ENCODE data around the gene AGXT.

Gene AGXT

GRCh38 chr2:240865391-240865790, 3.2 kb upstream of the AGXT start:
- DNase-seq (ENCODE audit: low read depth, low spot score) = no peak
- H3K27ac ChIP-seq = no peak overlapping the region

DNA sequence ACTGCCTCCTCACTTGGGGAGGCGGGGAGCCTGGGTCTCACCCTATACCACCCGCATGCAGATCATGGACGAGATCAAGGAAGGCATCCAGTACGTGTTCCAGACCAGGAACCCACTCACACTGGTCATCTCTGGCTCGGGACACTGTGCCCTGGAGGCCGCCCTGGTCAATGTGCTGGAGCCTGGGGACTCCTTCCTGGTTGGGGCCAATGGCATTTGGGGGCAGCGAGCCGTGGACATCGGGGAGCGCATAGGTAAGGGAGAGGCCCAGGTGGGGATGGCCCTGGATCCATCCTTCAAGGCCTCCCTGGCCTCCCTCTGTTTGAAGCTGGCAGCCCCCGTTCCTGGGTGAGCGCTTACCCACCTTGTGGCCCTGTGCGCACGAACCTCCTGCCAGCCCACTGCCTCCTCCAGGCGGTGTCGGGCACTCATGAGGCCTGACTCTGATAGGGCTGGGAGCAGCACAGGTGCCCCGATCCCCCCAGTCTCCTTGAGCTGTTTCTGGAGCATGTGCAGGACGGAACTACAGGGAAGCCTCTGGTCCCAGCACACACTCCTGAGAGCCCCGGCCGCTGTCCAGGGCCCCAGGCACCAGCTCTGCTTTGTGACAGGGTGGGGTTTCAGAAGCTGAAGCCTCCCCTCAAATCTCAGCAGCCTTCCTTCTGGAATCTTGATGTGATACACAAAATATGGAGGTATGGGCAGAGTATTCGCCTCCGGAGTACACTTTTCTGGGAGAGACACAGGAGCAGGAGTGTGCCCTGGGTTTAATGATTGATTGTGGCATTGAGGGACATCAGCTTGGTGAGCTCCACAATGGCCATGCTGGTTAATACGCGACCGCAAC, 708 bp downstream of the AGXT start:
- H3K27ac ChIP-seq = no peak overlapping the region
- no peak for DNase-seq (ENCODE audit: low read depth, low spot score)

DNA sequence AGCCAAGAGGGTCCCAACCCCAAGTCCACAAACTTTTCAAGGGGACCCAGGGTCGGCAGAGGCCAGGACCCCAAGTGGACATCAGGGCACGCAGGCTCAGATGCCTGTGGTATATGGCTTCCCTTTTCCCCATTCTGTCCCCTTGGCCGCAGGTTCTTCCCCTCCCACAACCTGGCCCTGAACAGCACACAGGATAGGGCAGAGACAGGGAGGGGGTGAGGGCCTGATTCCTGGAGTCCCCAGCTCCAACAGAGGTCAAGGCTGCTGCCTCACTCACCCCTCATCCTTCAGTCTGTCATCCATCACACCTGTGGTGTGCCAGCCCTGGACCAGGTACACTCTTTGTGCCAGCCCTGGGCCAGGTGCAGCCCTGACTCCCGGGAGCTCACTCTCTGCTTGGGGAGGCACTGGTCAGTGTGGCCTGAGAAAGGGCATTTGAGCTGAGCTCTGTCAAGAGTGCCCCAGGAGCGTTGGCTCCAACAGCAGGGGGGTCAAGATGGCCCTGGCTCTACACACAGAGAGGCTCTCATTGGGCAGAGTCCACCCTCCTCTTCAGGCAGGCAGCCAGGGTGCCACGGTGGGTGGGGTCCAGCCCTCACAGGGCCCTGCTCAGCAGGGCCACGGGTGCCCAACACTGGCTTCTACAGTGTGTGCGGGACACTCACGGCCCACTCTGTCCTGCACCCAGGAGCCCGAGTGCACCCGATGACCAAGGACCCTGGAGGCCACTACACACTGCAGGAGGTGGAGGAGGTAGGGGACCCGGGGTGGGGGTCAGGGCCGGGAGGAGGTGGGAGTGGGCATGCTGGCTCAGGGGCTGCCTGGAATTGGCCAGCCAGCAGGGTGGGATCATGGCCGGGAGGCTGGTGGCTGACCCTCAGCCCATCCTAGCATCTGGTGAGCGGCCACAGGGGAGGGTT, 1.6 kb downstream of the AGXT start:
- H3K27ac ChIP-seq = no peak overlapping the region
- no peak for DNase-seq (ENCODE audit: low read depth, low spot score)

DNA sequence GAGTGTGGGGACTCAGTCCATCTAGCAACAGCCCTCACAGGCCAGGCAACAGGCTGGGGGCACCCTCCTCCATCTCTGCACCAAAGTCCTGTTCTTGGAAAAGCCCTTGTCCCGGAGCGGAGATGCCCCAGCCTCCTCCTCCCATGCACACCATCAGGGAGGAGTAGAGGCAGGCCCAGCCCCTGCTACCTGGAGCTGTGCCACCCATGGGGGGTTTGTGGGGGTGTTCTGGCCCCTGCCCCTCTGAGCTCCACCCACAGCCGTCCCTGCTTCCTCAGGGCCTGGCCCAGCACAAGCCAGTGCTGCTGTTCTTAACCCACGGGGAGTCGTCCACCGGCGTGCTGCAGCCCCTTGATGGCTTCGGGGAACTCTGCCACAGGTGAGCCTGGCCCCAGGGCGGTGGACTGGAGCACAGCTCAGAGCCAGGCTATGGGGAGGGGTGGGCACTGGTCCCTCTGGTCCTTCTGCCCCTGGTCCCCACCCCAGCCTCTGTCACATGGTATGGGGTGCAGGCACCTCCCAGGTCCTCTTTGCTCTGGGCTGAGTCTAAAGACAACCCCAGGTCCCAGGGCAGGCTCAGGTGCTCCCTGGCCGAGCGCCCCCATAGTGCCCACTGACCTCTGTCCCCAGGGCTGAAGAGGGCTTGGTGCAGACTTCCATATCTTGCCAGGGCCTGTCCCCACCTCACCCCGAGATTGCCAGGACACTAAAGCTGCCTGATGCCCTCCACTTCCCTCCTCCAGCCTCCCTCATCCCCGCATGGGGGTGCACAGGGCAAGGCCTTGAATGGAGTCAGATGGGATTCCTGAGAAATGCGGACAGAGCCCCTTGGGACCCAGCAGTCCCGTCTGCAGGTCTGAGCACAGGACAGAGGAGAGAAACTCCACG, 2.7 kb downstream of the AGXT start:
- no peak for DNase-seq (ENCODE audit: low read depth, low spot score)

GRCh38 chr2:240872317-240873097, 3.9 kb downstream of the AGXT start:
- no peak overlapping the region for H3K27ac ChIP-seq
- no peak for DNase-seq (ENCODE audit: low read depth, low spot score)

More for the DNA sequence above, 2.7 kb downstream of the AGXT start:
- H3K27ac ChIP-seq = no peak overlapping the region

DNA sequence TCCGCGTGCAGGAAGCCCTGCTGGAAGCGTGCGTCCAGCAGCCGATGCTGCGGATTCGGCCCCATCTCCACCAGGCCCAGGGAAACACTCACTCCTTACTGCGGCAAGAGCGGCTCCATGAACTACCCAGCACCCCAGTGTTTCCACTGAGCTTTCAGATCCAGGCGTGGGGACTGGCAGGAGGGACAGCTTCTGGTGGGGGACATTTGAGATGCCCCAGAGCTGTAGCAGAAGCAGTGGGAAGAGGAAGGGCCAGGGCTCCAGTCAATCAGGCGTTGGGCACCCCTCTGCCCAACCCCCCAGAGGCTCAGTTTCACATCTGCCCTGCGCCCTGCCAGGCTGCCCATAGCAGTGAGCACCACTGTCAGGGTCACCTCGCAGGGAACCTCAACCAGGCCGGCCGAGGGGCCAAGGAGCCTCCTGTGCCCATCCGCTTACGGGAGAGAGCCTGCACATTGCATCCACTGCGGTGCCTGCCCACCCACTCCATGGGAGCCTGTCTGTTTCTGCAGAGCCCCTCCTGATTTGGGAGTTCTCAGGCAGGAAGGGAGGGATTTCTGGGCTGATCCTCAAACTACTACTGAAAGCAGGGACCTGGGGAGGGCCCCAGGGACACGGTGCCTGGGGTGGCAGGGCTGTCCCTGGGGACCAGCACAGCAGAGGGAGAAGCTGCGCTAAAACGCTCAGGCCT, 4.6 kb downstream of the AGXT start:
- no peak overlapping the region for H3K27ac ChIP-seq
- DNase-seq (ENCODE audit: low read depth, low spot score) = no peak

GRCh38 chr2:240873805-240874714, 5.4 kb downstream of the AGXT start:
- DNase-seq (ENCODE audit: low read depth, low spot score) = no peak
- H3K27ac ChIP-seq = no peak overlapping the region

DNA sequence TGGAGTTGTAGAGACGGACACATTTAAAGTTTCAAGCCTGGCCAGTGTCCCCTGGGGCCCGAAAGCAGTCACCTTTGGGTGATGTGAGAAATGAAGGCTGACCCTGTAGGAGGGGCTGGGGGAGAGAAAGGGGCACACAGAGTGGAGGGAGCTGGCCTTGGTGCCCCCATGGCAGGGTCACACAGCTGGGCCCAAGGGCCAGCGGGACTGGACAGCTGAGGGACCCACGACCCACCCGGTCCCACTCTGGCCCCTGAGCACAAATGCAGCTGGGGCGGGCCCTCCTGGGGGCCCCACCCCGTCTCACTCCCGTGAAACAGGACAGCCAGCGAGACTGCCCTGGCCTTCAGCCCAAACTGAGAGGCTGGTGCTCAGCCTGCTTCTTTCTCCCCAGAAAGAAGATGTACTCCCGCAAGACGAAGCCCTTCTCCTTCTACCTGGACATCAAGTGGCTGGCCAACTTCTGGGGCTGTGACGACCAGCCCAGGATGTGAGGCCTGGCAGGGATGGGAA, 6.1 kb downstream of the AGXT start:
- H3K27ac ChIP-seq = no peak overlapping the region
- DNase-seq (ENCODE audit: low read depth, low spot score) = no peak

GRCh38 chr2:240875228-240876034, 6.8 kb downstream of the AGXT start:
- H3K27ac ChIP-seq = no peak overlapping the region
- no peak for DNase-seq (ENCODE audit: low read depth, low spot score)

DNA sequence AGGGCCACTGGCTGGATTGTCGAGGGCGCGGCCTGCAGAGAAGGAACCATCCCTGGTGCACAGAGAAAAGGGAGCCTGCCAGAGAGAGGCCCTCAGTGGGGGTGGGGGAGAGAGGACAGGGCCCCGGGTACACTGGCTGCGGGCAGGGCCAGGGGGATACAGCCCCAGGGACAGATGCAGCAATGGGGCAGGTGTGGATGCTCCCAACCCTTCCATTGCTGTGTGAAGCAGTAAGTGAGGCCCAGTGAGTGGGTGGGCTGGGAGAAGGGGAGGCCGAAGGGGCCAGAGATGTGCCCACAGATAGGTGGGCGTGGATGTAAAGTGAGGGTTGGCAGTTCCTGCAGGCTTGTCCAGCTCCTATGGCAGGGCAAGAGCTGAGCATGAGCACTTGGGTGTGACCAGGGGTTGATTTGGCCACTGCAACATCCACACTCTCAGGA, 7.4 kb downstream of the AGXT start:
- H3K27ac ChIP-seq = no peak overlapping the region
- no peak for DNase-seq (ENCODE audit: low read depth, low spot score)

DNA sequence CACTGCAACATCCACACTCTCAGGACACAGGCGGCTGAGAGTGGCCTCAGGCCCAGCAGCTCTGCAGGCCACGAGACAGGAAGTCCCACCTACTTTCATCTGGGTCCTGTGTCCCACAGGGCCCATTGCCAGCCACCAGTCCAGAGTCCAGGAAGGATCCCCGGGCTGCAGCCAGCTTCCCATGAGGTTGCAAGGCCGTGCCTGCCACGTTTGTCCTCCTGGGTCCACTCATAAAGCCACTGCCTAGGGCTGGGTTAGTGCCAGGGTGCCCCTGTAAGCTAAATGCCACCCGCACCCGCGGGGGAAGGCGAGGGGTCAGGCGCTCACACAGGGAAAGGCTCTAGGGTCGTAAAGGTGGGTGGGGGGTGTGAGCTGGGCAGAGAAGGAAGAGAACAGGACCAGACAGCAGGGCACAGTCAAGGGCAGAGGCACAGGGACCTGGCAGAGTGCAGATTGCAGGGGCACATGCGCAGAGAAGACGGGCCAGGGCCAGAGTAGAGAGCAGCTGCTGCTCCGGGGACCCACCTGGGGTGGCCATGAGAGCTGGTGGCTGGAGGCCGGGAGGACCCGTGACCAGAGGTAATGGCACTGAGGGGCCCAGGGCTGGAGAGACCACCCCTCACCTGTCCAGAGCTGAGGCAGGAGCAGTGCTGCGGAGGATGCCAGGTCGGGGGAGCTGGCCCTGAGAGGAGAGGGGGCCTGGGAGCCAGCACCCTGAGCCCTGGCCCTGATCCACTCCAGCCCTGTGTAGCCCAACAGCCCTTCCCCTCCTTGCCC, 8.0 kb downstream of the AGXT start:
- H3K27ac ChIP-seq = no peak overlapping the region
- no peak for DNase-seq (ENCODE audit: low read depth, low spot score)

GRCh38 chr2:240877460-240878340, 9.1 kb downstream of the AGXT start:
- DNase-seq (ENCODE audit: low read depth, low spot score) = no peak

GRCh38 chr2:240878341-240878936, 9.8 kb downstream of the AGXT start:
- H3K27ac ChIP-seq = no peak overlapping the region
- no peak for DNase-seq (ENCODE audit: low read depth, low spot score)

More at GRCh38 chr2:240877460-240878340, 9.1 kb downstream of the AGXT start:
- H3K27ac ChIP-seq = no peak overlapping the region

DNA sequence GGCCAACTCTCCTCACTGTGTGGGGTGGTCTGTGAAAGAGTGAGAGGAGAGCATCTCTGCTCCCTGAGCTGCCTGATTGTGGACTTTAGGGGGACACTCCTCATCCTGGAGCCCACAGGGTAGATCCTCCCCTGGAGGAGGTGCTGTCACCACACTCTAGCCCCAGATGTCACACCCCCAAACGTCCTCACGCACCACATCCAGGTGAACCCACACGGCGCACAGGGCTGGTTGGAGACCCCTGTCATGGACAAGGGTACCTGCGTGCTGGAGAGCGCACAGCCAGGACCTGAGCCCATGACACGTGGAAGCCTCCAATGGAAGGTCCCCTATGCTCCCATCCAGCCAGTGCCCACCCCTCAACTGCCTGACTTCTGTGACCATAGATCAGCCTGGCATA, 10.5 kb downstream of the AGXT start:
- DNase-seq (ENCODE audit: low read depth, low spot score) = no peak
- H3K27ac ChIP-seq = no peak overlapping the region

- DNase-seq (ENCODE audit: low read depth, low spot score) = no peak
- no peak overlapping the region for H3K27ac ChIP-seq
Measured at GRCh38 chr2:240881913-240882312, 13.3 kb downstream of the AGXT start.
